Measurements from ENCODE around the gene SYT13.

SYT13 gene, protein sequence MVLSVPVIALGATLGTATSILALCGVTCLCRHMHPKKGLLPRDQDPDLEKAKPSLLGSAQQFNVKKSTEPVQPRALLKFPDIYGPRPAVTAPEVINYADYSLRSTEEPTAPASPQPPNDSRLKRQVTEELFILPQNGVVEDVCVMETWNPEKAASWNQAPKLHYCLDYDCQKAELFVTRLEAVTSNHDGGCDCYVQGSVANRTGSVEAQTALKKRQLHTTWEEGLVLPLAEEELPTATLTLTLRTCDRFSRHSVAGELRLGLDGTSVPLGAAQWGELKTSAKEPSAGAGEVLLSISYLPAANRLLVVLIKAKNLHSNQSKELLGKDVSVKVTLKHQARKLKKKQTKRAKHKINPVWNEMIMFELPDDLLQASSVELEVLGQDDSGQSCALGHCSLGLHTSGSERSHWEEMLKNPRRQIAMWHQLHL

DNA sequence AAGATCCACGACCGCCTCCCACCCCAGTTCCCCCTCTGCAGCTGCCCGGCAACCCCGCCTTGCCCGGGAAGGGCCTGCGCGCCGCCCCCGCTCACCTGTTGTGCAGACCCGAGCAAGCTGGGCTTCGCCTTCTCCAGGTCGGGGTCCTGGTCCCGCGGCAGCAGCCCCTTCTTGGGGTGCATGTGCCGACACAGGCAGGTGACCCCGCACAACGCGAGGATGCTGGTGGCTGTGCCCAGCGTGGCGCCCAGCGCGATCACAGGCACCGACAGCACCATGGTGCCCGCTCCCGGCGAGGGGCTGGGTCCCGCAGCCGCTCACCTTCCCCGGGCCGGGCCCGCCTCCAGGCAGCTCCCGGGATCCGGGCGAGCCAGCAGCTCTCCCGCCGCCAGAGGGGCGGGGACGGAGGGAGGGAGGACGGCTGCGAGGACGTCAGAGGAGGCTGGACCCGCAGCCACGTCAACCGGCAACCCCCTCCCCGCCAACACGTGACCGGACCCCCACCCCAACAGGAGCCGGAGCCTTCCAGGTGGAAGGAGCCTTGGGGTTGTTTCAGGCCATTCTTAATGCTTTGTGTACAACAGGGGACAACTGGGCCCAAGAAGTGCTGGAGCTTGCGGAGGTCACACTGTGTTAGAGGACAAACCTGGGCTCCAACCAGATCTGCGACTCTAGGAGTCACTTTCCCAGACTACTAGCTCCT is at the start of gene SYT13:
SYT13 (minus strand) TSS at position 412 of the 703 bp plus-strand sequence; CDS start at position 278, 134 bp downstream.
- DNase-seq: peak in 1 of 2 experiments; percentile 42

- peak in 1 of 2 experiments; percentile 22 for DNase-seq
Measured at GRCh38 chr11:45335434-45335833, 49.3 kb upstream of the SYT13 start.

- no peak for DNase-seq
Measured at GRCh38 chr11:45334836-45335235, 48.7 kb upstream of the SYT13 start.

GRCh38 chr11:45334410-45334809 is 48.3 kb upstream of the SYT13 start:
- no peak for DNase-seq

GRCh38 chr11:45333001-45333971 is 47.1 kb upstream of the SYT13 start:
- peak in 1 of 2 experiments; percentile 17 for DNase-seq

DNA sequence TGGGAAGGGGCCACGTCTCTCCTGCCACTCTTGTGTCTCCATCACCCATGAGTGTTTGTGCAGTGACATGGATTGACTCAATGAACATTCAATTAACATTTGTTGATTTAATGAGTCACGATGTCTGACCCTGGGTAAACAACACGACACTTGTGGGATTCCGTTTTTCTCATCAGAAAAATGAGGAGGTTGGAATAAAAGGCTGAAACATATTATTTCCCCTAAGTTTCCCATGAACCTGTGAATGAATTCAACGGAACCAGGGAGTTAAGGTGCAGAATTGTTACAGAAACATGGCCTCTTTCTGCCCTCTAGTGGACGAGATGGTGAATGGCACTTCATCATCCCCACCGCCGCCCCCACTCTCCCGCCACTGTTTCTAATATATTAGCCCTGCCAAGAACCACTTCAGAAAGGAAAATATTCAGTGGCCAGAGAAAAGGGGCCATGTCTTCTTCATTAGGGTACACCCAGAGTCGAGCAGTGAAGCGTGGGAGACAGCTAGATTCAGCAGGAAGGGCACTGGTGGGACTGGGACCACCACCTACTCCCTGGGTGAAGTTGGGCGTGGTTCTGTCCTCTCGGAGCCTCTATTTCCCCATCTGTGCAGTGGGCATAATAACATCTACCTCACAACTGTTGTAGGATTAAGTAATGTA is 46.3 kb upstream of the SYT13 start:
- DNase-seq: peak in 1 of 2 experiments; percentile 37

DNA sequence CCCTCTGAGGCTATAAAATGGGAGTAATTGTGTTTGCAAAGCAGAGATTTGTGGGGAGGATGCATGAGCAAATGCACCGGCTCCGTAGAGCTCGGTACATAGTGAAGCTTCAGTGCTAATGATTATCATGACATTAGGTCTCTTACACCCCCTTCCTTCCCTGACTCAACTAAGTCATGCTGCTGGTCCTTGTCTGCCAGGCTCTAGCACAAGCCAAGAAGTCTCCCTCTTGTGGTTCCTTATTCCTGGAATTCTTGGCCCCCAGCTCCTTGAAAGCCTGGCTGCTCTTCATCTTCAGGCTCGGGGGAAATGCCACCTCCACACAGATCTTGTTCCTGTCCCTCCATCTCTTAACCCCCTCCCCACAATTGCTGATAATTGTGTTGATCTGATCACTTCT is 45.7 kb upstream of the SYT13 start:
- no peak for DNase-seq

- no peak for DNase-seq
Measured at GRCh38 chr11:45328726-45329125, 42.6 kb upstream of the SYT13 start.

DNA sequence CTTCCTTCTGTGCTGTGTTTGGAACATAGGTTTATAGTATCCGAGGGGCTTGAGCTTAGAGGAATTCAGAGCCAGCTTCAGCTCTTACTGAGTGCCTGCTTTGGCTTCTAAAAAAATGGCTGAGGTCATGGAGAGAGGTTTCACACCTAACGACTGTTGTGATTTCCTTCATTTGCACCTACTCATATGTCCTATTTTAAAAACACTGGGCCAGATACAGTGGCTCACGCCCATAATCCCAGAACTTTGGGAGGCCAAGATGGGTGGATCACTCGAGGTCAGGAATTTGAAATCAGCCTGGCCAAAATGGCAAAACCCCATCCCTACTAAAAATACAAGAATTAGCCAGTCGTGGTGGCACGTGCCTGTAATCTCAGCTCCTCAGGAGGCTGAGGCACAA is 38.3 kb upstream of the SYT13 start:
- no peak for DNase-seq

GRCh38 chr11:45323601-45324249 is 37.6 kb upstream of the SYT13 start:
- DNase-seq: no peak

DNA sequence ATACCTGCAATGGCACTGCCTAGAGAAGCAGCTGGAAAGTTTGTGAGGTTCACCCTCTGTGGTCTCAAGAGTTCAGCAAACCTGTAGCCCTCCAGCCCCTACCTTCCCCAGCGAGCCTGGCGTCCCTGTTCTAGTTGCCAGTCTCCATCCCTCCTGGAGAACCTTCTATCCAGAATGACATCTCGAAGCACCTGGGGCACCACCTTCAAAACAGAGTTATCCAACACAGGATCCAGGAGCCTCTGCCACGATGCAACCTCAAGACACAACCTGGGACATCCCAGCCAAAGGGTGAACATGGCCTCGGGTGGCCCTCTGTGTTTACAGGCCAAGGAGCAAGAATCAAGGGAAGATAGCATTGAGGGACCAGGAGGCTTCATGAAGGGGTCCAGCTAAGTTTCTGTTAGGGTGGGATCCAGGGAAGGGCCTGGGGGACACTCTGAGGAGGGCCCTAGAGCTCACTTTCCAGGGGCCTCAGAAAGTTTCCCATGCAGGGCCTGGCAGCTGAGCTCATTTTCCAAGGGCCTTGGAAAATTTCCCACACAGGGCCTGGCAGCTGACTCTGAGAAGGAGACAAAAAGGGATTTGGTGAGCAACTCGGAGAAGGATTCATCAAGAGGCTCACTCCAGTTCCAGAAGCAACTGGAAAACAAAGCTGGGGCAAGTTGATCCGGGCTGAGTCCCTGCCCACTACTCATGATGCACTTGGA is 36.9 kb upstream of the SYT13 start:
- no peak for DNase-seq

- no peak for DNase-seq
Measured at GRCh38 chr11:45322111-45322705, 36.1 kb upstream of the SYT13 start.

DNA sequence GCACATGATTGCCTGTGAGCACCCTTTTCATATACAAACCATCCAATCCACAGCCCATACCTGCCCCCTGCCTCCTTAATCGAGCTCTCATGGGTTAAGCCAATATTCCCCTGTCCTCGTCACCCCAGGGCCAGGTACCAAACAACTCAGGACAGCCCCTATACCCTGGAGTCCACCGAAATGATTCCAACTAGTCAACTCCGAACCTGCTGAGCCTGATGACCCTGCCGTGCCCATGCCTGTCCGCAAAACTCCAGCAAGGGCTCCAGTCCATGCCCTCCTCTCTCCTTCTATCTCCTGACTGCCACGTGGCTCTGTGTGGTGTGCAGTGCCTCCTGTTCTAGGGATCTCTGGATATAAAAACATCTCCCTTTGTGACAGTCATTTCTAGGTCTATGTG is 35.5 kb upstream of the SYT13 start:
- no peak for DNase-seq

DNA sequence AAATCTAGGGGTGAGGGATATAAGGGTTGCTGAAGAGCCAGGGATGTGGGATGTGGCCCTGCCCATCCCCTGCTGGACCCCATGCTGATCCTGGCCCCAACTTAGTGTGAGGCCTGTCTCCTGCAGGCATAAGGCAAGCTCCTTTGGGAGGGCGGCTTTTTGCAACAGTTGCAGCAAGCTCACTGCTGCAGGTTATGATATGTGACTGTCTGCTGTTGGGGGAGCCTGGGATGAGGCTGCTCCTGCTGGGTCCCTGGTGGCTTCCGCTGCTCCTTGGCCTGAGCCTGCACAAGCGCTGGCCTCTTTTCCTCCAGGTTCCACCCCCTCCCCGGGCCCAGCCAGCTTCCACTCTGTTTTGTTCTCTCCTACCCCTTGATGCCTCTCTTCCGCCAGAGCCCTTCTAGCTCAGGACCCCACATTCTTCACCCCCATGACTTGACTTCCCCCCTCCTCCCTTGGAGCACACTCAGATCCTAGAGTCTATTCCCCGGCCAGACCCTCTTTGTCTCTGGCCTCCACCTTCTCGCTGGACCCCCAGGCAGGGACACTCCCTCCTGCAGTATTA is 35.0 kb upstream of the SYT13 start:
- DNase-seq: no peak

DNA sequence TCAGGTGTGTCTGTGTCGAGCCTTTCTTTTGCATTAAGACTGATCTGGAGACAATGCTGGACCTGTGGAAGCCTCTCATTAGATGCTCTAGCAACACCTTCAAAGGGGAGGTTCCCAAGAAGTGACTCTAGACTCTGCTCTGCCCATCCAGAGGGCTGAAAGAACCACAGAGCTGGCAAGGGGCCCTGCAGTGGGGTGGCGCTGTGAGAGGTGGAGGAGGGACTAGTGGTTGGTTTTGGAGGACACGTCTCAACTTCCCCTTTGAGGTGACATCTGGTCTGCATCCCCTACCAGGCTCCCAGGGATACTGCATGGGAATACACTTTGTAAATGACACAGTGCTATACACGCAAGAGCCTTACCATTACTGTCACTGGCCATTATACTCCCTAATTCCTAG is 34.2 kb upstream of the SYT13 start:
- no peak for DNase-seq

GRCh38 chr11:45319077-45319476 is 32.9 kb upstream of the SYT13 start:
- DNase-seq: no peak

- DNase-seq: no peak
Measured at GRCh38 chr11:45318516-45318915, 32.4 kb upstream of the SYT13 start.

DNA sequence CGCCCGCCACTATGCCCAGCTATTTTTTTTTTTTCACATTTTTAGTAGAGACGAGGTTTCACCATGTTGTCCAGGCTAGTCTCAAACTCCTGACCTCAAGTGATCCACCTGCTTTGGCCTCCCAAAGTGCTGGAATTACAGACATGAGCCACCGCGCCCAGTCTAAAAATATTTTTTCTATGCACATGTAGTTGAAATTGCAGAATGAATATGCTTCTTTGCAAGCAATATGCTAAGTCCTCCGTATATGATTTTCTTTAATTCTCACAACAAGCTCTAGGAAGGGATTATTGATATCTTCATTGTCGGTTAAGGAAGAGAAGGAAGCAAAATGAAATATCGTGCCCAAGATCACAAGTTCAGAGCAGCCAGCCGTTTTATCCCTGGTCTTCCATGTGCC is 30.1 kb upstream of the SYT13 start:
- DNase-seq: no peak

DNA sequence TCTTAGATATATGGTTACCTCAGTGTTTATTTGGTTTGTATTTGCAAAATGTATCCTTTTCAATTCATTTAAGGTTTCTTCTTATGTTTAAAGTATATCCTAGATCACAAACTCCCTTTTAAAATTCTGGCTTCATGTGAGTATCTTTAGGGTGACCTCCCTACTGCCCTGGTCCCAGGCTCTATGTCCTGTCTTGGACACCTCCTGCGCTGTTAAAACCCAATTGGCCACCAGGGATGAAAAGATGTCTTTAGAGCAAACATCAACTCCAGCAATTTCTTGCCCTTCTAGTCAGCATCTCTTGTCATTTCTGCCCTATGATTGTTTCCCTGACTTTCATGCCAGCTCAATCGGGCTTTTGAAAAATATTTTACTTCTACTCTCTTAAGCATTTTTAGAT is 28.8 kb upstream of the SYT13 start:
- no peak for DNase-seq

DNA sequence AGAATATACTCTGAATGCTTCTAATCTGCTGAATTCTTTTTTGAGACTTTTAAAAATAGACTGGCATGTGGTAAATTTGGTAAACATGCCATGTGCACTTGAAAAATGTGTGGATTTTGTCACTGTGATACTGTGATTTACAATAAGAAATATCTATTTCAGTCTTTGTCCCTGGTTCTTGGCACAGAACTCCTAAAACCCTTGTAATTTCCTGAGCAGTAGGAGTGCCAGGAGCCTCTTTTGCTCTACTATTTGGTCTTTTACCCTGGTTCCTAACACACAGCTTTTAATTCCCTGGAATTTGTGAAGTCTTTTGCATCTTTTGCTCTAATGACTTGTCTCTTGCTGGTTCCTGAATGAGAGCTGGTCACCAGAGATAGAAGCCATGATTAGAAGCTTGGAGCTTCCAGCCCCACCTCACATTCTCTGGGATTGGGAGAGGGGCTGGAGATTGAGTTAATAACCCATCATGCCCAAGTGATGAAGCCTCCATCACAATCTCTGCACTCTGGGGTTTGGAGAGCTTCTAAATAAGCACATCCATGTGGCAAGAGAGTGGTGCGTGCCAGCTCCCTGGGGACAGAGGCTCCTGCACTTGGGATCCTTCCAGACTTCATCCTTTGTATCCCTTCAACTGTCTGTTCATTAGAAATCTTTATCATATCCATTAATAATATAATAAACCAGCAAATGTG is 27.2 kb upstream of the SYT13 start:
- no peak for DNase-seq

All from NCI-H524 (cell line).